HepG2 (cell line): Measurements from ENCODE around the gene COG5. TPM values are rescaled to one million over a fixed set of nuclear protein-coding genes. Genes with fewer than 3 reads are reported as not detected.

Source experiments
- ATAC-seq: fragments of 200-7000 bp; cut with Tn5 transposase; 3 replicates; pipeline ENCODE4 v1.9.1; 2020; ENCODE audit warnings: mild to moderate bottlenecking, moderate library complexity
- BruUV-seq: library from RNA; stranded (reverse); fragments of 400-500 nt; replicated peaks from 2 replicates; lab custom pipeline; 2021; lab: Mats Ljungman, UMichigan
- CTCF ChIA-PET: fragments of 300-600 bp; formaldehyde crosslinking; extraction: SDS; loops from one replicate; lab custom pipeline; 2021; ENCODE audit warnings: low total read pairs, inconsistent platforms, low intra/inter-chr PET ratio; lab: Yijun Ruan, JAX
- POLR2A ChIA-PET: fragments of 350-600 bp; sonication (Branson Sonifier 250); formaldehyde crosslinking; loops from one replicate; lab custom pipeline; 2020; ENCODE audit warnings: antibody characterized with exemption, inconsistent platforms; lab: Yijun Ruan, JAX
- DNase-seq: peaks from one replicate; pipeline ENCODE4 v3.0.0-alpha.2; 2015; ENCODE audit warnings: low spot score
- FAIRE-seq: peaks from 3 replicates; lab custom pipeline; 2011; peaks lifted over from hg19 to GRCh38; lab: Jason Lieb, UNC
- H2AFZ ChIP-seq: one replicate; pipeline ENCODE4 v1.6.1; 2011; ENCODE audit warnings: low read length, inconsistent platforms
- H3K27ac ChIP-seq: fragments of 300-600 bp; 3 replicates; pipeline ENCODE4 v1.8.0; 2011; ENCODE audit warnings: mixed run types, mild to moderate bottlenecking, mixed read lengths, low read length, inconsistent platforms; ENCODE audit not compliant: insufficient read depth; ENCODE audit errors: extremely low read length
- H3K27me3 ChIP-seq, 2 experiments: fragments of 200-600 bp in 1 of 2; 2 replicates in 1 of 2; 3 replicates in 1 of 2; pipeline versions ENCODE4 v1.6.0 to v1.8.0; 2011; ENCODE audit warnings: low read length in 2 of 2, mild to moderate bottlenecking in 2 of 2, moderate library complexity in 2 of 2, inconsistent platforms in 1 of 2; ENCODE audit not compliant: insufficient read depth in 2 of 2, control insufficient read depth in 1 of 2
- H3K36me3 ChIP-seq, 2 experiments: fragments of 200-600 bp in 1 of 2; replicated peaks in 1 of 2; 2 replicates in 1 of 2; 3 replicates in 1 of 2; pipeline versions ENCODE4 v1.5.1 to v1.8.0; 2011; ENCODE audit warnings: low read length in 2 of 2, inconsistent platforms in 1 of 2; ENCODE audit not compliant: insufficient read depth in 2 of 2, control insufficient read depth in 1 of 2
- H3K4me1 ChIP-seq: 2 replicates; pipeline ENCODE4 v1.5.1; 2012; ENCODE audit warnings: low read length, inconsistent platforms; ENCODE audit not compliant: insufficient read depth
- H3K4me2 ChIP-seq: 2 replicates; pipeline ENCODE4 v1.6.0; 2011; ENCODE audit warnings: low read depth, low read length, inconsistent platforms
- H3K4me3 ChIP-seq, 3 experiments: fragments of 200-600 bp in 1 of 3; sonication (generic), shearing (Covaris generic) in 1 of 3; replicated peaks in 1 of 3; 2 replicates each; pipeline ENCODE4 v1.5.1; 2011 to 2016; ENCODE audit warnings: low read length in 3 of 3, inconsistent platforms in 2 of 3, low read depth in 2 of 3, mild to moderate bottlenecking in 2 of 3, control low read depth in 1 of 3, mixed read lengths in 1 of 3; ENCODE audit not compliant: insufficient read depth in 1 of 3
- H3K79me2 ChIP-seq: one replicate; pipeline ENCODE4 v1.6.1; 2011; ENCODE audit warnings: low read length, inconsistent platforms; ENCODE audit not compliant: insufficient read depth
- H3K9ac ChIP-seq: 2 replicates; pipeline ENCODE4 v1.6.0; 2011; ENCODE audit warnings: mild to moderate bottlenecking, low read depth, low read length, inconsistent platforms; ENCODE audit not compliant: insufficient read depth
- H3K9me3 ChIP-seq: 2 replicates; pipeline ENCODE4 v1.5.1; 2012; ENCODE audit warnings: mild to moderate bottlenecking, low read length
- H4K20me1 ChIP-seq: 2 replicates; pipeline ENCODE4 v1.6.0; 2011; ENCODE audit warnings: inconsistent platforms, mild to moderate bottlenecking, low read length, moderate library complexity; ENCODE audit not compliant: insufficient read depth
- HMG20B ChIP-seq: conservative IDR thresholded peaks from 2 replicates; pipeline ENCODE4 v1.6.1; 2016; ENCODE audit warnings: missing genetic modification reagents, missing compliant biosample characterization
- MIER2 ChIP-seq: IDR thresholded peaks from 2 replicates; pipeline ENCODE4 v1.6.1; 2016; ENCODE audit warnings: missing biosample characterization, missing genetic modification reagents
- NFIB ChIP-seq: sonication (generic); formaldehyde crosslinking; IDR thresholded peaks from 2 replicates; pipeline ENCODE4 v1.9.0; 2021; ENCODE audit warnings: missing genetic modification reagents, mild to moderate bottlenecking, borderline replicate concordance
- SMAD1 ChIP-seq: sonication (generic); formaldehyde crosslinking; IDR thresholded peaks from 2 replicates; pipeline ENCODE4 v1.4.0; 2020; ENCODE audit warnings: missing genetic modification reagents, low read depth, mild to moderate bottlenecking, borderline replicate concordance
- ZFYVE20 ChIP-seq: sonication (generic); formaldehyde crosslinking; IDR thresholded peaks from 2 replicates; pipeline ENCODE4 v1.8.0; 2023; ENCODE audit warnings: low read depth, mild to moderate bottlenecking, moderate library complexity, missing genetic modification reagents, borderline replicate concordance
- ZNF790 ChIP-seq: sonication (generic); formaldehyde crosslinking; IDR thresholded peaks from 2 replicates; pipeline ENCODE4 v1.8.0; 2022; ENCODE audit warnings: missing genetic modification reagents, mild to moderate bottlenecking, borderline replicate concordance
- WGBS: methylation state at CpG from one replicate; pipeline ENCODE4 v1.1.6; 2017; ENCODE audit warnings: low lambda C conversion rate; 5-methylcytosine and 5-hydroxymethylcytosine counted together
- in situ Hi-C: cut with HindIII; loops from 2 replicates; pipeline ENCODE4 v1.10.0; 2017; ENCODE audit warnings: low pct_unique_long_range_greater_than_20kb; ENCODE audit not compliant: extremely low pct_ligation_motif_present
- intact Hi-C: fragments of 100-400 bp; cut with micrococcal nuclease; formaldehyde crosslinking; loops from one replicate; pipeline ENCODE4 v1.10.0; 2022; ENCODE audit not compliant: unreplicated experiment
- polyA plus RNA-seq, 8 experiments: library from polyadenylated mRNA; depleted of rRNA in 3 of 8; stranded (reverse) in 7 of 8; unstranded in 1 of 8; fragments of >200 nt; fragmentation: Illumina TruSeq in 4 of 8; extraction: Trizol in 4 of 8; gene quantifications; 2 replicates each; pipeline versions ENCODE4 v1.2.1 to v1.2.3, GENCODE V29; 2011 to 2016; ENCODE audit warnings: low read depth in 4 of 8, missing spikeins in 1 of 8, mixed read lengths in 1 of 8; ENCODE audit not compliant: insufficient read depth in 1 of 8
- total RNA-seq, 5 experiments: library from RNA; depleted of rRNA; stranded (reverse); fragments of >200 nt; fragmentation: Illumina TruSeq; extraction: Trizol; gene quantifications; 2 replicates each; pipeline ENCODE4 v1.2.3, GENCODE V29; 2016; ENCODE audit warnings: low read depth in 1 of 5
- TF ChIP-seq, protein P1 (sequence below): sonication (generic); formaldehyde crosslinking; IDR thresholded peaks from 2 replicates; pipeline ENCODE4 v1.5.0; 2020; ENCODE audit warnings: missing genetic modification reagents
- TF ChIP-seq, protein P2 (sequence below): sonication (generic); formaldehyde crosslinking; IDR thresholded peaks from 2 replicates; pipeline ENCODE4; 2020; ENCODE audit warnings: missing genetic modification reagents, mild to moderate bottlenecking, borderline replicate concordance
- TF ChIP-seq, protein P3 (sequence below): sonication (generic); formaldehyde crosslinking; IDR thresholded peaks from 2 replicates; pipeline ENCODE4 v1.5.0; 2020; ENCODE audit warnings: mild to moderate bottlenecking, low read depth, missing genetic modification reagents, borderline replicate concordance
- TF ChIP-seq, protein P4 (sequence below): sonication (generic); formaldehyde crosslinking; IDR thresholded peaks from 2 replicates; pipeline ENCODE4 v1.9.0; 2021; ENCODE audit warnings: missing genetic modification reagents, borderline replicate concordance

The COG5 gene
- total and polyA plus RNA-seq, 2 of the 13 experiments (the other 11 are each of a cell fraction or from before 2014, with no cell fraction given): 20.4 to 31.3 TPM

- intact Hi-C loops: loop anchor here (5.0 kb wide), 1 partner anchor 355 kb away; no protein-coding TSS in a partner anchor
- no peak overlapping the region for H3K4me2 ChIP-seq
- H4K20me1 ChIP-seq: no peaks in the 10 kb centered on the region
- H3K79me2 ChIP-seq: peaks cover 8% of the 10 kb centered on the region
- H3K4me3 ChIP-seq: no peak overlapping the region
- CTCF ChIA-PET: no interaction called here
- peaks cover 9% of the 10 kb centered on the region for H3K4me1 ChIP-seq
- in situ Hi-C loops: no loop called here
- no peak overlapping the region for H3K27ac ChIP-seq
- H2AFZ ChIP-seq: no peak overlapping the region
- no peaks in the 10 kb centered on the region for H3K27me3 ChIP-seq
- POLR2A ChIA-PET: no interaction called here
- no peak for DNase-seq
- no peak overlapping the region for H3K9ac ChIP-seq
- H3K36me3 ChIP-seq: peaks cover 0 to 3% of the 10 kb centered on the region in 2 experiments; a peak in 1 of 5 replicates
- 93% methylated on average over 3 of the region's 3 CpGs for WGBS
- ATAC-seq: no peak
- FAIRE-seq: no peak
- BruUV-seq: no TSS peak
- no peaks in the 10 kb centered on the region for H3K9me3 ChIP-seq
- TF ChIP-seq SMAD1 (CRISPR knock-in tag): no peak
- no peak for TF ChIP-seq ZFYVE20 (CRISPR knock-in tag)
- TF ChIP-seq, protein P1, sequence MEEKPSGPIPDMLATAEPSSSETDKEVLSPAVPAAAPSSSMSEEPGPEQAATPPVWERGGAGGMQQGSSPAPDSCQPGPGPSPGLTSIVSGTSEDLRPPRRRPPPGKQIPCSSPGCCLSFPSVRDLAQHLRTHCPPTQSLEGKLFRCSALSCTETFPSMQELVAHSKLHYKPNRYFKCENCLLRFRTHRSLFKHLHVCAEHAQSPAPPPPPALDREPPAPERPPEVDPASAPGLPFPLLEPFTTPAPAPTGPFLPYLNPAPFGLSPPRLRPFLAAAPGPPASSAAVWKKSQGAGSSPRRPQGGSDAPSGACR (CRISPR knock-in tag): no peak
- TF ChIP-seq ZNF790 (CRISPR knock-in tag): no peak
- no peak for TF ChIP-seq HMG20B (CRISPR knock-in tag)
- TF ChIP-seq, protein P2, sequence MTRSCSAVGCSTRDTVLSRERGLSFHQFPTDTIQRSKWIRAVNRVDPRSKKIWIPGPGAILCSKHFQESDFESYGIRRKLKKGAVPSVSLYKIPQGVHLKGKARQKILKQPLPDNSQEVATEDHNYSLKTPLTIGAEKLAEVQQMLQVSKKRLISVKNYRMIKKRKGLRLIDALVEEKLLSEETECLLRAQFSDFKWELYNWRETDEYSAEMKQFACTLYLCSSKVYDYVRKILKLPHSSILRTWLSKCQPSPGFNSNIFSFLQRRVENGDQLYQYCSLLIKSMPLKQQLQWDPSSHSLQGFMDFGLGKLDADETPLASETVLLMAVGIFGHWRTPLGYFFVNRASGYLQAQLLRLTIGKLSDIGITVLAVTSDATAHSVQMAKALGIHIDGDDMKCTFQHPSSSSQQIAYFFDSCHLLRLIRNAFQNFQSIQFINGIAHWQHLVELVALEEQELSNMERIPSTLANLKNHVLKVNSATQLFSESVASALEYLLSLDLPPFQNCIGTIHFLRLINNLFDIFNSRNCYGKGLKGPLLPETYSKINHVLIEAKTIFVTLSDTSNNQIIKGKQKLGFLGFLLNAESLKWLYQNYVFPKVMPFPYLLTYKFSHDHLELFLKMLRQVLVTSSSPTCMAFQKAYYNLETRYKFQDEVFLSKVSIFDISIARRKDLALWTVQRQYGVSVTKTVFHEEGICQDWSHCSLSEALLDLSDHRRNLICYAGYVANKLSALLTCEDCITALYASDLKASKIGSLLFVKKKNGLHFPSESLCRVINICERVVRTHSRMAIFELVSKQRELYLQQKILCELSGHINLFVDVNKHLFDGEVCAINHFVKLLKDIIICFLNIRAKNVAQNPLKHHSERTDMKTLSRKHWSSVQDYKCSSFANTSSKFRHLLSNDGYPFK (CRISPR knock-in tag): no peak
- TF ChIP-seq, protein P3, sequence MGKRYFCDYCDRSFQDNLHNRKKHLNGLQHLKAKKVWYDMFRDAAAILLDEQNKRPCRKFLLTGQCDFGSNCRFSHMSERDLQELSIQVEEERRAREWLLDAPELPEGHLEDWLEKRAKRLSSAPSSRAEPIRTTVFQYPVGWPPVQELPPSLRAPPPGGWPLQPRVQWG: no peak
- no peak for TF ChIP-seq MIER2
- TF ChIP-seq, protein P4, sequence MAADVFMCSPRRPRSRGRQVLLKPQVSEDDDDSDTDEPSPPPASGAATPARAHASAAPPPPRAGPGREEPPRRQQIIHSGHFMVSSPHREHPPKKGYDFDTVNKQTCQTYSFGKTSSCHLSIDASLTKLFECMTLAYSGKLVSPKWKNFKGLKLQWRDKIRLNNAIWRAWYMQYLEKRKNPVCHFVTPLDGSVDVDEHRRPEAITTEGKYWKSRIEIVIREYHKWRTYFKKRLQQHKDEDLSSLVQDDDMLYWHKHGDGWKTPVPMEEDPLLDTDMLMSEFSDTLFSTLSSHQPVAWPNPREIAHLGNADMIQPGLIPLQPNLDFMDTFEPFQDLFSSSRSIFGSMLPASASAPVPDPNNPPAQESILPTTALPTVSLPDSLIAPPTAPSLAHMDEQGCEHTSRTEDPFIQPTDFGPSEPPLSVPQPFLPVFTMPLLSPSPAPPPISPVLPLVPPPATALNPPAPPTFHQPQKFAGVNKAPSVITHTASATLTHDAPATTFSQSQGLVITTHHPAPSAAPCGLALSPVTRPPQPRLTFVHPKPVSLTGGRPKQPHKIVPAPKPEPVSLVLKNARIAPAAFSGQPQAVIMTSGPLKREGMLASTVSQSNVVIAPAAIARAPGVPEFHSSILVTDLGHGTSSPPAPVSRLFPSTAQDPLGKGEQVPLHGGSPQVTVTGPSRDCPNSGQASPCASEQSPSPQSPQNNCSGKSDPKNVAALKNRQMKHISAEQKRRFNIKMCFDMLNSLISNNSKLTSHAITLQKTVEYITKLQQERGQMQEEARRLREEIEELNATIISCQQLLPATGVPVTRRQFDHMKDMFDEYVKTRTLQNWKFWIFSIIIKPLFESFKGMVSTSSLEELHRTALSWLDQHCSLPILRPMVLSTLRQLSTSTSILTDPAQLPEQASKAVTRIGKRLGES: no peak
- TF ChIP-seq NFIB (CRISPR knock-in tag): no peak
Measured at GRCh38 chr7:107502154-107502553, 61.6 kb downstream of the COG5 start.
